ENCODE data around the gene SCN3B. TPM values are rescaled to one million over a fixed set of nuclear protein-coding genes. Genes with fewer than 3 reads are reported as not detected.
"Not testable (repeated sequence)": the region's sequence is repeated elsewhere in the genome, so short reads cannot be mapped to it uniquely, and the experiment has no call there.

Gene SCN3B, protein sequence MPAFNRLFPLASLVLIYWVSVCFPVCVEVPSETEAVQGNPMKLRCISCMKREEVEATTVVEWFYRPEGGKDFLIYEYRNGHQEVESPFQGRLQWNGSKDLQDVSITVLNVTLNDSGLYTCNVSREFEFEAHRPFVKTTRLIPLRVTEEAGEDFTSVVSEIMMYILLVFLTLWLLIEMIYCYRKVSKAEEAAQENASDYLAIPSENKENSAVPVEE
- 18.5 TPM for total RNA-seq

DNA sequence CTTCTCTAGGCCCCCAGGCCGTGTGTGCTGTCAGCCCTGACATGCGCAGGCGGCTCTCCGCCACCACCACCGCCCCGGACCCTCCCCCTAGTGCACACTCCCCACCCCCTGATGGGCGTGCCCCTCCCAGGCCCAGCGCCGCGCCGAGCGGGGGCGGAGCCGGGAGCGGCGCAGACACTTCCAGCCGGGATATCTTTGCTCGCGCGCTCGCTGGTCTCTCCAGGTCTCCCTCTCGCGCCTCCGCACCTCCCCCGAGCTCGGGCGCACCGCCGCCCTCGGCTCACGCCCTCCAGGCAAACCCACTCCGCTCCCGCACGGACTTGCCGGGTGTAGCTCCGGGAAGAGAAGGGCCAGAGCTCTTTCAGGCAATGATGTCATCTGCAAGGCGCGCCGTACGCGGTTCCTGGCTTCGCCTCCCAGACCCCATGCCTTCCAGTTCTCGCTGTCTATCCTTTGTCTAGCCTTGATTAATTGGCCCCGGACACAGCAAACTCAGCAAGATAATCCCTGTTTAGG lies at the start of gene SCN3B:
SCN3B (minus strand) TSS at position 59 of the 516 bp plus-strand sequence. CDS start 823 bp downstream, outside the sequence.
- peak; percentile 93 for DNase-seq

DNA sequence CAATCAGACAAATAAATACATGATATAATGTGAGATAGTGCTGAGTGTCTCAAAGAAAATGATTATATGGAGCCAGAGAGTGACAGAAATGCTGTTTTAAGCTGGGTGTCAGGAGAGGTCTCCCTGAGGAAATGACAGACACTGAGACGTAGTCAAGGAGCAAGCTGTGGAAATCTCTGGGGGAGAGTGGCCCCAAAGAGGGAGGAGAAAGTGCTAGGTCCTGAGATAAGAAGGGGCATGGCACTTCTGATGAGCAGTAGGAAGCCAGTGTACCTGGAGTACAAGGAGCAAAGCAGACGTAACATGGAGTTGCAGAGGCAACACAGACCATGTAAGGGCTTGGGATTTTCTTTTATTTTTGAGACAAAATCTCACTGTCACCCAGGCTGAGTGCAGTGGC lies 48.3 kb upstream of the SCN3B start:
- no peak for DNase-seq

DNA sequence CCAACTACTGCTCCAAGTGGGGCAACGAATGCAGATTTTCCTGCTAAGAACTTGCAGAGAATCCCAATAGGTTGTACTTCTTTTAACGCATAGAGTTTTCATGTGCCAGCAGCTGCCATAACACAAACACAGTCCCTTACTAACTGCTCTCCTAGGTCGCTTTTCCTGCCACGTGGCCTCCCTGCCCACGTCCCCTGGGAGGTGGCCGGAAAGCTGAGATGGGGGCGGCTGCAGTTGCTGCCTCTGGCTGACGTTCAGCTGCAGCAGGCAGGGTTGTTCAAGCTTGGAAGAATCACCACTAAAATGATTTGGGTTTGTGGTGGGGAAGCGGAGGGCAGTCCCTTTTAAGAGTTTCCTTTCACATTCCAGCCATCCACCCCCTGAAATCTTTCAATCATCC lies 47.7 kb upstream of the SCN3B start:
- peak; percentile 83 for DNase-seq

DNA sequence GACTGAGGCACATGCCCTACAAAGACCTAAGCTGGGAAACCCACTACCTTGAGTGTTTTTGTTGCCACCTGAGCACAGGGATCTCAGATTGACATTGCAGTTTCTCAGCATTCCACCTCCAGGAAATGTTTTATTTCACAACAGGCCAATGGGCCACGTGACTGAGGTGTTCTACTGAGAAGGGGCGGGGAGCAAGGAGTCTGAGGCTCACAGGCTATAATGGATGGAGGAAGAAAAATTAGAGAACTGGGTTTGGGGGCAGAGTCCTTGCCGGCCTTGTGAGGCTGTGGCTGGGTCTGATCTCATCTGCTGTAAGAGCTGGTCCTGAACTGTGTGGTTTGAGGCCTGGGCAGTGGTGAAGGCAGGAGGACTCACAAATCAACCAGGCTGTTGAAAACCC lies 46.3 kb upstream of the SCN3B start:
- no peak for DNase-seq

DNA sequence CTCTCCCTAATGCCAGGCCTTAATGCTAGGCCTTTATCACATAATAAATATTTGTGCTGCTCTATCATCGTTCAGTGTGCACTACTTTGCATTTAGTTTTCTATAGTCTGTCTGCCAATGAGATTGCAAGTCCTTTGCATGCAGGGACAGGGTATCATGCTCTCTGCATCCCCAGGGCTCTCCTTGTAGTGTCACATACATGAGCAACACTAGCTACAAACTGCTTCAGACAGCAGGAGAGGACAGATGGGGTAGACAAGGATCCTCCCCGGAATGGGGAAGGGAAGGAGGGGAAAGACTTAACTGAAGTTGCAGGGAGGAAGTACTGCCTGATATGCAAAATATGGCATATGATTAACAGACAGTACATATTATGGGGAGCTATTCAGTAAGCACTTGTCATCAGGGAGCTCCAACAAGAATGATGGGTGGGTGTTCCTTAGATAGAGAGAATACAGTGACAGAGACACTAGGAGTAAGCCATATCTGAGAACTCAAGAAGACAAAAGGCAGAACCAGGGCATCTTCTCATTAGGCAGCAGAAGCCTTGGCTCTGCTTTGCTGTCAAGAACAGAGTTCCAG lies 44.2 kb upstream of the SCN3B start:
- DNase-seq: no peak

DNA sequence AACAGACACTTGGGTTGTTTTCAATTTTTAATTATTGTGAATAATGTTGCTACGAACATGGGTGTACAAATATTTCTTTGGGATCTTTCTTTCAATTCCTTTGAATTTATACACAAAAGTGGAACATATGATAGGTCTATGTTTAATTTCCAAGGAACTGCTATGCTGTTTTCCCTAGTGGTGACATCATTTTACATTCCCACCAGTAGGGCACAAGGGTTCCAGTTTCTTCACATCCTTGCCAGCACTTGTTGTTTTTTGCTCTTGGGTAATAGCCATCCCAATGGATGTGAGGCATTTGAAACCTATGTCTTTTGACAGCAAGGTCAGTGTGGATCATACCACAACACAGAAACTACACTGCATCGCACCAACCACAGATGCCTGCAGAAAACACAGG lies 41.8 kb upstream of the SCN3B start:
- DNase-seq: no peak

DNA sequence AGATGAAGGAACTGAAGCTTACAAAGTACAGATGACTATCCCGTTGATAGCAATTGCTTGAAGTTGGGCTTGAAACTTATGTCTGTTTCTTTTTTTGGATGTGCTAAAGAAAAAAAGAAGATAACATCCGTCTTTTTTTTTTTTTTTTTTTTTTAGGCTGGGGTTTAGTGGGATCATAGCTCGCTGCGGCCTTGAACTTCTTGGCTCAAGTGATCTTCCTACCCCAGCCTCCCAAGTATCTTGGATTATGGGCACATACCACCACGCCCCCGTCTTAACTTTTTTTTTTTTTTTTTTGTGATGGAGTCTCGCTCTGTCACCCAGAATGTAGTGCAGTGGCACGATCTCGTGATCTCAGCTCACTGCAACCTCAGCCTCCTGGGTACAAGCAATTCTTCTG lies 40.8 kb upstream of the SCN3B start:
- no peak for DNase-seq

DNA sequence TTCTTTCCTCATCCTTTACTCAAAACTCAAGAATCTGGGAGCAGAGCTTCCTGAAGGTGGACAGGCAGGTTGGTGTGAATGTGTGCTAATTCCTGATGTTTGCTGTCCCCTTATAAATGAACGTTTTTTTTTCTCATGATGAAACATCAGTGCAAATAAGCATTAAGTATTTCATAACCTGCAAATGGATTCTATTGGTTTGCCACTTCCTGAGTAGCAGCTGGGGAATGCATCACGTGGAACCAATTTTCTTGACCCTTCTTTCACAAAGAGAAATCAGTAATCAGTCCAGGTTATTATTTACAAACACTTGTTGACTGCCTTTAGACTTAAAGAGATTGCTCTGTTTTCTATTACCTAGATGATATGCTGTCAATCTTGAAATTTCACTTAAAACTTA lies 40.1 kb upstream of the SCN3B start:
- no peak for DNase-seq

DNA sequence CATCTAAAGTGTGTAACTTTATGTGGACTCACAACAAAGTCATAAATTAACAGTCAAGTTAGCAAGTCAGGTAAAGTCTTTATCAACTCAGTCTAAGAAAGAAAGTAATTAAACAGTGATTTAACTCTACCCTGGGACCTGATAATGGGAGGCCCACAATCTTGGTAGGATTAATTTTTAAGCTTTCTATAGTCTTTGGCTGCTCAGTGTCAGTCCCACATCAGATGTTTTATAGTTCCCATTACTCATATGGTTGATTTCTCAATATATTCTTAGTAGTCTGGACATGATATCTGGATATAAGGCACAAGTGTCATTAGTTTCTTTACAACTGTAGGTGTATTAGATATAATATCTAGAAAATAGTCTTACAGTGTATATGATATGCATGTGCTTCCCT lies 38.5 kb upstream of the SCN3B start:
- DNase-seq: no peak

DNA sequence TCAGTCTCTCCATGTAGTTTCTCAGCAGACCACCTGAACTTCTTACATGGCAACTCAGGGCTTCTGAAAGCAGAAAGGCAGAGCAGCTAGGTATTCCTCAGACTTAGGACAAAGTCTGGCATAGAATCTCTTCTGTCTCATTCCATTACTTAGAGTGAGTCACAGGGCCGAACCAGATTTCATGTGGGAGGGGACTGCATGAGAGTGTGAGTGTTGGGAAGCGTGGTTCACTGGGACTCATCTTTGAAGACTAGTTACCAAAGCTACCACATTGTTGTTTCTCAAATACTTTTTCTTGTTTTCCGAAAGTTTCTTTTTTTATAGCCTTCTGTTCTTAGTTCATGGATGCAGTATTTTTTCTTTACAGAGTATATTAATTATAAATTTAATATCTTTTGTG lies 36.1 kb upstream of the SCN3B start:
- DNase-seq: no peak

DNA sequence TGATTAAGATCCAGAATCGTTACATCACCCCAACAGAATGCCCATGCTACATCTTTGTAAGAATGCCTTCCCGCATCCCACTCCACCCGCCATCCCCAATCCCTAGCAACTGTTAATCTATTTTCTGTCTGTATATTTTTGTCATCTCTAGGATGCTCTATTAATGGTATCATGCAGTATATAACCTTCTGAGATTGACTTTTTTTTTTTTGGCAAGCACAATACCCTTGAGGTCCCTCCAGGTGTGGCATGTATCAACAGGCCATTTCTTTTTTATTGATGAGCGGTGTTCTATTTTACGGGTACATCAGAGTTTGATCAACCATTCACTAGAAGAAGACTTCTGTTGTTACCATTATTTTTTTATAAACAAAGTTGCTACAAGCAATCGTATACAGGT lies 30.2 kb upstream of the SCN3B start:
- no peak for DNase-seq

DNA sequence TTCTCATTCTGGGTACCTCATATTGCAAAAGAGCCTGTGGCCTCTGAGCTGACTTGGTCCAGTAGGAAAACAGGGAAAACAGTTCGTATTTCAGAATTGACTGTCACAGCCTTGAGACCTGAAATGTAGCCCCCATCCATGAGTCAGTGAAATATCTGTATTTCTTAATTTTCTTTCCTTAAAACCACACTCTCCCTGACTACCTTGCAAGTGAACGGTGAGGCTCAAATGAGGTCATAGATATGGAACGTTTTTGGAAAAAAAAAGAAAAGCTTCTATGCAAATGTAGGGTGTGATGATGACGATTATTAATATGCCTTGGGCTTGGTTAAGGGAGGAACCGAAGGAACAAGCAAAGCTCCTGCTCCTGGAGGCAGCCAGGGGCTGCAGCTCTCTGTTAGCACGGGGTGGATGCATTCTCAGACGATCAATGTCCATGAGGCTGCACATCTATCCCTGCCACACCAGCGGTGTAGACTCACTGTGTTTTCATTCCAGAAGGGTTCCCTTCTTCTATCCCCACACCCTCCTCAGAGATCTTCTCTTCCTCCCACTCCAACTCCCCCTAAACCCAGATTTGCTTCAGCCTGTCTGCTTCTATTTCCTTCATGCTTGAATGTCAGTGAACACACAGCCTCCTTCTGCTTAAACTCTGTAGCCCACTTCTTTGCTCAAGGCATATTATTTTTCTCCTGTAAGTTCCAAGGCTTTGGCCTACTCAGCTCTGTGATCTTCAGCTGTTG lies 29.2 kb upstream of the SCN3B start:
- DNase-seq: peak; percentile 12

DNA sequence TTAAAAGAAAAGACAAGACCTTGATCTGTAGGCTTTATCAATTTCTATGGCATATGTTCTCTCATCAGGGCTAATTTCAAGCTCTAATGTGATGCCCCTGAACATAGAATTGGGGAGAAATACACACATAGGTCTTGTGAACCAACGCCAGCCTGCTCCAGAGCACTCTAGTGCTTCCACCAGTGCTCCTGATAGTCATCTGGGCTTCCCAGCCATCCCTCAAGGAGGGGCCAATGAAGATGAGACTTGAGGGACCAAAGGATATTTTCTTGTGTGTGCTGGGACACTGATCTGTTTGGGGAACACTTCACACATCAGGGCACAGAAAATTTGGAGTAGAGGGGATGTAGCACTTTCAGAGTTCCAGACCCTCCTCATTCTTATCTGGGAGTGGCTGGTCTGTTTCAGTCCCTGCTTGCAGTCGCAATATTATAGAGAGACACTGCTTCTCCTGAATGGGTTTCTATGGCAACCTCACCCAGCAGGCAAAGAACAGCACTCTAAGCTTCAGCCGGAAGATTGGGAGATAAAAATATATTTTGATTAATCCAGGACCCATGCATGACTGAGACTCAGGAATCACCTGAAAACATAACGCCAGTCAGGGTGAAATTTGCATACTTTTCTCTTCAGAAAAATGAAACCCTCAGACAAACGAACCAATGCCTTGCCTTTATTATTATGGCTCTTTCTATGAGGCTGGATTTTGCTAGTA lies 28.4 kb upstream of the SCN3B start:
- no peak for DNase-seq

DNA sequence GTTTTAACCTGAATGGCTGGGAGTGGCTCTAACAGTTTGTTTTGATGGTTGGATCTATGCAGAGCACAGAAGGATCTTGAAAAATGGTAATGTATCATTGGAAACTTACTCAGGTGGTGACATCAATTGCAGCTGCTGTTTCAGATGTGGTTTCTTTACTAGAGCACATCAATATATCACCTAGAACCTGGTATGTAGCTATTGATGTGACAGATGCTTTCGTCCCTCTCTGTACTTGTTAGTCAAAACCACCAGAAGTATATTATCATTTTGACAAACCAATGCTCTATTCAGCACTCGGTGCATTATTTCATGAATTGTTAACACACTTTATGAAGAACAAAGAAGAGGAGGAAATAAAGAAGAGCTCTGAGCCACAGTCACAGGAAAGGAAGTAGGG lies 26.6 kb upstream of the SCN3B start:
- DNase-seq: no peak

DNA sequence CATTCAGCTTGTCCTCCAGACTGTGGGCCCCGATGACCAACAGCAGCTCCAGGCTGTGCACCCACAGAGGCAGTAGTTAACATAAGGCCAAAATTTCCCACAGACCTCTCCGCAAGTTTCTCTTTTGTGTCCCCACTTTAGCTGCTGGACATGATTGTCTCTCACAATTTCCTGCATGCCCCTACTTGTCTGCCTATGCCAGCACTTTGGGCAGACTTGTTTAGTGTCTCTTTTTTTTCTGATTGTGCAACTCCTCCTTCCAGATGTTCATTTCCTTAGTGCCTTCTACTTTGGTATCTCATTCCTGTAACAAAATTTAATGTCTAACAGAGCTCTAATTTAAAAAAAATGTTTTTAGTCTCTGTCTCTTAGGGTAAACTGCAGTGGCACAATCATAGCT lies 23.8 kb upstream of the SCN3B start:
- no peak for DNase-seq

DNA sequence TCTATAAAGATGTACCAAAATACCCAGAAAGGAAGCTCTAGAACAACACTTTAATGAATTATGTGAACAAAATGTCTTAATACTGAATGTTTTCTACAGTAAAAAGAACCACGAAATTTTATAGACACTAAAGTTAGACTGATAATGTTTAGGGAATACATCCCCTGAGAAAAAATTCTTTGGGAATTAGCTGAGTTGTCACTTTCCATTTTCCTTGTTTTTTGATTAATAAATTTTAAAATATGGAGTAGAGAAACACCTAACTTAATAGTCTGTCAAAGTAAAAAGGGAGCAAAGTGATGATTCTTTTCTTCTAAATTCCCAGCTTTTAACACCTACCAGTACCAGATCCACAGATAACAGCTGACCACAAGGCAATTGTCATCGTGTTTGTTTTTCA lies 23.1 kb upstream of the SCN3B start:
- DNase-seq: no peak

DNA sequence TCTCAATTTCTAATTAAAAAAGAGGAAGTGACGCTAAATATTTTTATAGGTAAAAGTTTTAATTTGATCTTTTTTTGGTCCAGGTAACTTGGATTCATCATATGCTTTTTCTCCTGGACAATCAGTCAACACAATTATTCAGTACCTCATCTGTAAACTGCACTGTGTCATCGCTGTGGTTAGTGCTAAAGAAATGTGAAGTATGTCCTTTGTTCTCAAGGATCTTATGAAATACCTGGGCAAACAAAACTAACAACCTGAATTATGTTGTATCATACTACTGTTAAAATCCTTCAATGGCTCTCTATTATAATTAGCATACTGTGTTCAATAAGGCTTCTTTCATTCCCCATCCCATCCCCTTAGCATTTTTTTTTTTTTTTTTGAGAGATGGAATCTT lies 19.9 kb upstream of the SCN3B start:
- no peak for DNase-seq

DNA sequence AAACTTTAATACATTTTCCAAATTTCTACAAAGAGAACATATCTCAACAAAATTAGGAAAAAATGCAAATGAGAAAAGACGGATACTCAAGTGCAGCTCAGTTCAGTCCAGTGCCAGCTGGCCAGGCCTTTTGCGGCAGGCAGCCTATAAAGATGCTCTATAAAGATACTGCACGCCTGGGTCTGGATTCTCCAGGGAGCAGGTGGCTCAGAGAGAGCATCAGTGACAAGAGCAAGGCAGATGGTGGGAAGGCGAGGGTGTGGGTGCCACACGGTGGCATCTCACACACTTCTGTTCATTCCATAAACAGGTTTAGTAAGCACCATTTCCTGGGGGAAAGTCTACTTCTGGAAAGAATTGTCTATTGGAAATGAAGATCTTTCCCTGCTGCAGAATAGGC lies 18.1 kb upstream of the SCN3B start:
- no peak for DNase-seq

DNA sequence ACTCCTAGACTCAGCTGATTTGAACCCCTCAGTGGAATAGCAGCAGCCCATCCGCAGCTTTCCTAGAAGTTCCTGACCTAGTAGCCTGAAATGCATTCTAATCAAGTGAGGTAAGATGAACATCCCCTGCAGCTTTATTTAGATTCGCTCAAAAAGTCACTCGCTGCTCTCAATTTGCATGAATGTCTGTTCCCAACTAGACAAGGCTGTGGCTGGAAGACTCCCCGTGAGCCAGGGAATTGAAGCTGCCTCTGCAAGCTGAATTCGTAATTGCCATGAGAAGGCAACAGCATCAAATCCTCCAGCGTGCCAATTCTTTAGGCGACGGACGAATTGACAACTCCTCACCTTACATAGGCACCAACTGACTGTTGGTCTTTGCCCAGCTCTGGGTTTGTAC lies 17.1 kb upstream of the SCN3B start:
- DNase-seq: no peak

DNA sequence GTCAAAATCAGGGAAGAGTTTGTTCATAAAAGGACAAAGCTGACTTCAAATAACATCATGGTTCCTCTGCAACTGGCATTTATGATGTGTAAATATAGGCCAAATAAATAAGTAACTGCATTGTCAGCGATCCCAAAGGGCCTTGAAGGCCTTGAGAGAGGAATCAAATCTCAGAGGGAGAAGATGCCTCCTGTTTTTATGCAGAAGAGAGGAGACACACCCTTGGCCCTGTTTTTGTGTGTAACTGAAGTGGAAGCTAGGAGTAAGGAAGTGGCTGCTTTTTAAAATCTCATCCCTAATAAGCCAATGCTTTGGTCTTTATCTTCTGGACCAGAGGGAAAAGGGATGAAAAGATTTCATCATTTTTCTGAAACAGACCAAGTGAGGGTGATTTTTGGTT lies 15.7 kb upstream of the SCN3B start:
- DNase-seq: no peak

DNA sequence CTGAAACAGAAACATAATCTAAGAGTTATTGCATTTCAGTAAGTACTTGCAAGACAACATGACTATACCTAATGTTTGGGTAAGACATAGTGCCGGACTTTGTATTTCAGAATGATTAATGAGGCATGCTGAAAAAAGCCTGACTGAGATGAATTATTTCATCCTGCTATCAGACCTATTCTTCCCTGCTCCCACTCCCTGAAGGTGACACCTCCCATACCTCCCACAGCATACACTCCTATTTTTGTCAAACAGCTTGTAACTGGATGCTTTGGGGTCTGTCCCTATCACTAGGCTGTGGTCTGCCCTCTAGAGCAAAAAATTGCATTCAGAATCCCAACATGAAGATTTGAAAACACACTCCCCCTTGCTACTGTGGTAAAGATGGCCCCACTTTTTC lies 10.9 kb upstream of the SCN3B start:
- DNase-seq: no peak

DNA sequence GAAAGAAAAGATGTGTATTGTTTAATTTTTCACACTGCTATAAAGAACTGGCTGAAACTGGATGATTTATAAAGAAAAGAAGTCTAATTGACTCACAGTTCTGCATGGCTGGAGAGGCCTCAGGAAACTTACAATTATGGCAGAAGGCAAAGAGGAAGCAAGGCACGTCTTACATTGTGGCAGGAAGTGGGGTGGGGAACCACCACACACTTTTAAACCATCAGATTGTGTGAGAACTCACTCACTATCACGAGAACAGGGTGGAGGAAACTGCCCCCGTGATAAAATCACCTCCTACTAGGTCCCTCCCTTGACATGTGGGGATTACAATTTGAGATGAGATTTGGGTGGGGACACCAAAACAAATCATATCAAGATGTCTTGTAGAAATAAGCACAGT lies 5.5 kb upstream of the SCN3B start:
- not testable (repeated sequence) for DNase-seq

DNA sequence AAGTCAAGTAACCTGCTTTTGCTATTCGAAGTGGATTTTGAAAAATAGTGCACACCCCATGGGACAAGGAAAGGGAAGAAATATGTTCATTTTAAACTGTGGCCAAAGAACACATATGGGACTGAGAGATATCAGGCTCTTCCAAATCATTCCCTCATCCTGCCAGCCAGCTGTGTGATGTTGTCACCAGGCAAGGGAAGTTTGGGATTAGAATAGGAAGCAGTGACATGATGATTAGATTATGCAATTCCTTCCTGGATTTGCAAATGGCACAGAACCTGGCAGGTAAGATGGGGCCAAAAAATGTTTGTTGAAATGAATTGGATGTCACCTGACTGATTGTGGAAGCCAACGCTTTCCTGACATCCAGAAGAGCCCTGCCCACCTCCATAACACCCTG lies 4.9 kb upstream of the SCN3B start:
- DNase-seq: no peak

Data from tongue (tissue), 2 donors.